Smooth muscle cell (in vitro differentiated cells): ENCODE results near the gene KANSL2. TPM values are rescaled to one million over a fixed set of nuclear protein-coding genes. Genes with fewer than 3 reads are reported as not detected.

Experiments
- DNase-seq: peaks from one replicate; lab custom pipeline; 2025; ENCODE audit not compliant: unreplicated experiment; lab: John Stamatoyannopoulos, UW
- H2AFZ ChIP-seq: fragments of 200-600 bp; sonication (generic); 2 replicates; pipeline ENCODE4 v1.6.0; 2016; ENCODE audit warnings: antibody characterized with exemption, low read depth, mild to moderate bottlenecking
- H3F3A ChIP-seq: fragments of 200-600 bp; sonication (generic); 2 replicates; pipeline ENCODE4 v1.6.0; 2017; ENCODE audit warnings: antibody characterized with exemption, low read depth
- H3K27ac ChIP-seq: fragments of 200-600 bp; sonication (generic); 2 replicates; pipeline ENCODE4 v1.5.1; 2016; ENCODE audit warnings: low read depth, mild to moderate bottlenecking
- H3K27me3 ChIP-seq: fragments of 200-600 bp; sonication (generic); 2 replicates; pipeline ENCODE4 v1.6.1; 2016; ENCODE audit warnings: low read depth, mild to moderate bottlenecking
- H3K36me3 ChIP-seq: fragments of 200-600 bp; sonication (generic); 2 replicates; pipeline ENCODE4 v1.5.1; 2016; ENCODE audit warnings: low read depth
- H3K4me1 ChIP-seq: fragments of 200-600 bp; sonication (generic); 2 replicates; pipeline ENCODE4 v1.5.1; 2016; ENCODE audit warnings: low read depth
- H3K4me2 ChIP-seq: fragments of 200-600 bp; sonication (generic); 2 replicates; pipeline ENCODE4 v1.6.0; 2016; ENCODE audit warnings: mild to moderate bottlenecking
- H3K4me3 ChIP-seq: fragments of 200-600 bp; sonication (generic); 2 replicates; pipeline ENCODE4 v1.5.1; 2016; ENCODE audit warnings: mild to moderate bottlenecking
- H3K79me2 ChIP-seq: fragments of 200-600 bp; sonication (generic); 2 replicates; pipeline ENCODE4 v1.6.0; 2016; ENCODE audit warnings: low read depth, mild to moderate bottlenecking
- H3K9ac ChIP-seq: fragments of 200-600 bp; sonication (generic); 2 replicates; pipeline ENCODE4 v1.6.0; 2016; ENCODE audit warnings: low read depth
- H3K9me3 ChIP-seq: fragments of 200-600 bp; sonication (generic); replicated peaks from 2 replicates; pipeline ENCODE4 v1.5.1; 2016; ENCODE audit warnings: low read depth
- H4K20me1 ChIP-seq: fragments of 200-600 bp; sonication (generic); 2 replicates; pipeline ENCODE4 v1.6.0; 2016; ENCODE audit warnings: low read depth
- CTCF ChIP-seq: fragments of 200-600 bp; sonication (generic); IDR thresholded peaks from 2 replicates; pipeline ENCODE4 v1.5.1; 2017; ENCODE audit warnings: borderline replicate concordance, mild to moderate bottlenecking, antibody characterized with exemption; ENCODE audit not compliant: insufficient read depth, poor library complexity, severe bottlenecking
- WGBS: methylation state at CpG from one replicate; pipeline ENCODE4 v1.1.7; 2016; ENCODE audit warnings: low lambda C conversion rate; 5-methylcytosine and 5-hydroxymethylcytosine counted together
- microRNA counts: library from miRNA; unstranded; fragments of <30 nt; microRNA quantifications from one replicate; lab custom pipeline; 2016
- microRNA-seq: library from miRNA; unstranded; fragments of <30 nt; microRNA quantifications from one replicate; pipeline ENCODE4, GENCODE V29; 2016; ENCODE audit warnings: borderline number of aligned reads
- polyA plus RNA-seq: library from polyadenylated mRNA; unstranded; fragments of >200 nt; fragmentation: Nextera tagmentation; extraction: Ambion mirVana; gene quantifications from 2 replicates; pipeline ENCODE4 v1.2.1, GENCODE V29; 2016
- small RNA-seq: library from RNA; depleted of rRNA; stranded (forward); fragments of <200 nt; gene quantifications from one replicate; pipeline ENCODE3, GENCODE V24; 2014
- total RNA-seq: library from RNA; depleted of rRNA; stranded (reverse); fragments of >200 nt; gene quantifications from 2 replicates; pipeline ENCODE4 v1.2.3, GENCODE V29; 2014

The KANSL2 gene
- total and polyA plus RNA-seq, 2 experiments from 2014 or later: 29.7 to 40.7 TPM

GRCh38 chr12:48618541-48618940 is 63.5 kb downstream of the KANSL2 start:
- 36% methylated on average over 7 of the region's 7 CpGs for WGBS
- peak; percentile 9 for DNase-seq
- no peaks in the 10 kb centered on the region for H3K9me3 ChIP-seq

GRCh38 chr12:48615681-48616080 is 66.4 kb downstream of the KANSL2 start:
- 86% methylated on average over 4 of the region's 4 CpGs for whole genome bisulfite sequencing

More at GRCh38 chr12:48618541-48618940, 63.5 kb downstream of the KANSL2 start:
- no peak overlapping the region for H3K9ac ChIP-seq
- H3K27me3 ChIP-seq: no peaks in the 10 kb centered on the region
- TF ChIP-seq CTCF: peak; percentile 95
- H3K4me3 ChIP-seq: no peak overlapping the region
- no peak overlapping the region for H3K4me2 ChIP-seq
- no peaks in the 10 kb centered on the region for H3F3A ChIP-seq
- H3K4me1 ChIP-seq: no peaks in the 10 kb centered on the region
- no peaks in the 10 kb centered on the region for H4K20me1 ChIP-seq
- H3K27ac ChIP-seq: no peak overlapping the region
- peak overlapping the region; percentile 70 for H2AFZ ChIP-seq
- H3K79me2 ChIP-seq: no peaks in the 10 kb centered on the region
- no peaks in the 10 kb centered on the region for H3K36me3 ChIP-seq

GRCh38 chr12:48613321-48613720 is 68.7 kb downstream of the KANSL2 start:
- no peak for DNase-seq
- H2AFZ ChIP-seq: no peak overlapping the region
- no peaks in the 10 kb centered on the region for H3F3A ChIP-seq
- no peak overlapping the region for H3K9ac ChIP-seq
- no peak overlapping the region for H3K27ac ChIP-seq
- H3K9me3 ChIP-seq: peaks cover 4% of the 10 kb centered on the region
- WGBS: 56% methylated on average over 1 of the region's 1 CpG
- no peaks in the 10 kb centered on the region for H4K20me1 ChIP-seq
- H3K27me3 ChIP-seq: no peaks in the 10 kb centered on the region
- no peaks in the 10 kb centered on the region for H3K4me1 ChIP-seq
- no peak overlapping the region for H3K4me3 ChIP-seq
- no peak for TF ChIP-seq CTCF
- H3K4me2 ChIP-seq: no peak overlapping the region
- no peaks in the 10 kb centered on the region for H3K79me2 ChIP-seq
- H3K36me3 ChIP-seq: no peaks in the 10 kb centered on the region

More at GRCh38 chr12:48615681-48616080, 66.4 kb downstream of the KANSL2 start:
- Histone ChIP-seq H3F3A (no peaks in the 10 kb centered on the region), H2AFZ (no peak overlapping the region), H3K4me3 (no peak overlapping the region), H3K36me3 (no peaks in the 10 kb centered on the region), H3K9ac (no peak overlapping the region), H4K20me1 (no peaks in the 10 kb centered on the region), H3K79me2 (no peaks in the 10 kb centered on the region), H3K9me3 (peaks cover 4% of the 10 kb centered on the region), H3K27ac (no peak overlapping the region), H3K27me3 (no peaks in the 10 kb centered on the region), H3K4me1 (no peaks in the 10 kb centered on the region), H3K4me2 (no peak overlapping the region)
- TF ChIP-seq CTCF: no peak
- DNase-seq: no peak

MicroRNAs within 50 kb of the gene (microRNA counts, 767-probe panel; counts per million panel counts)
- microRNA hsa-miR-1291 (lab: Ali Mortazavi, UCI): 183 counts per million

Small RNAs within 50 kb of the gene (microRNA-seq; reads per million reads assigned to microRNA genes)
- gene MIR1291: 2.3 reads per million

Small RNAs within 50 kb of the gene (small RNA-seq; reads per million reads assigned to genes)
- gene MIR1291: not detected
- 9.2 reads per million, percentile 76 among the genes with 10 or more reads in this experiment for gene SNORA2A
- gene SNORA2B: 3.0 reads per million, percentile 52 among the genes with 10 or more reads in this experiment
- 0.29 reads per million, percentile 5 among the genes with 10 or more reads in this experiment for gene SNORA2C

Other genes with a start within 250 kb of the KANSL2 start
- gene ANP32D, start 209.7 kb downstream of the KANSL2 start, total RNA-seq: not detected in 2 replicates
- not detected in 2 replicates for gene ANP32D, start 209.7 kb downstream of the KANSL2 start, polyA plus RNA-seq
- 0.45 TPM in 1 of 2 replicates, not detected in the other for gene C12orf54, start 199.7 kb downstream of the KANSL2 start, total RNA-seq
- gene C12orf54, start 199.7 kb downstream of the KANSL2 start, polyA plus RNA-seq: 1.1 and 2.6 TPM in 2 replicates
- not detected in 2 replicates for gene OR8S1, start 156.6 kb downstream of the KANSL2 start, total RNA-seq
- gene OR8S1, start 156.6 kb downstream of the KANSL2 start, polyA plus RNA-seq: not detected in 2 replicates
- gene LALBA, start 112.2 kb downstream of the KANSL2 start, total RNA-seq: not detected in 2 replicates
- gene LALBA, start 112.2 kb downstream of the KANSL2 start, polyA plus RNA-seq: not detected in 2 replicates
- gene CCNT1, start 34.5 kb upstream of the KANSL2 start, total RNA-seq: 38.4 and 39.7 TPM in 2 replicates
- gene CCNT1, start 34.5 kb upstream of the KANSL2 start, polyA plus RNA-seq: 7.5 and 8.6 TPM in 2 replicates
- 23.4 and 31.0 TPM in 2 replicates for gene ADCY6, start 106.9 kb upstream of the KANSL2 start, total RNA-seq
- 18.8 and 21.5 TPM in 2 replicates for gene ADCY6, start 106.9 kb upstream of the KANSL2 start, polyA plus RNA-seq
- 16.7 and 18.5 TPM in 2 replicates for gene CACNB3, start 136.3 kb upstream of the KANSL2 start, total RNA-seq
- gene CACNB3, start 136.3 kb upstream of the KANSL2 start, polyA plus RNA-seq: 21.7 and 33.4 TPM in 2 replicates
- gene DDX23, start 169.9 kb upstream of the KANSL2 start, total RNA-seq: 51.7 and 68.9 TPM in 2 replicates
- gene DDX23, start 169.9 kb upstream of the KANSL2 start, polyA plus RNA-seq: 41.6 and 44.9 TPM in 2 replicates
- gene RND1, start 183.6 kb upstream of the KANSL2 start, total RNA-seq: 0.13 TPM in 1 of 2 replicates, not detected in the other
- 0.50 and 1.6 TPM in 2 replicates for gene RND1, start 183.6 kb upstream of the KANSL2 start, polyA plus RNA-seq
- 36.1 and 55.7 TPM in 2 replicates for gene FKBP11, start 243.3 kb upstream of the KANSL2 start, total RNA-seq
- 190 and 217 TPM in 2 replicates for gene FKBP11, start 243.3 kb upstream of the KANSL2 start, polyA plus RNA-seq